Measurements from ENCODE around the gene GGT5.
"Not testable (repeated sequence)": the region's sequence is repeated elsewhere in the genome, so short reads cannot be mapped to it uniquely, and the experiment has no call there.

The GGT5 gene, protein sequence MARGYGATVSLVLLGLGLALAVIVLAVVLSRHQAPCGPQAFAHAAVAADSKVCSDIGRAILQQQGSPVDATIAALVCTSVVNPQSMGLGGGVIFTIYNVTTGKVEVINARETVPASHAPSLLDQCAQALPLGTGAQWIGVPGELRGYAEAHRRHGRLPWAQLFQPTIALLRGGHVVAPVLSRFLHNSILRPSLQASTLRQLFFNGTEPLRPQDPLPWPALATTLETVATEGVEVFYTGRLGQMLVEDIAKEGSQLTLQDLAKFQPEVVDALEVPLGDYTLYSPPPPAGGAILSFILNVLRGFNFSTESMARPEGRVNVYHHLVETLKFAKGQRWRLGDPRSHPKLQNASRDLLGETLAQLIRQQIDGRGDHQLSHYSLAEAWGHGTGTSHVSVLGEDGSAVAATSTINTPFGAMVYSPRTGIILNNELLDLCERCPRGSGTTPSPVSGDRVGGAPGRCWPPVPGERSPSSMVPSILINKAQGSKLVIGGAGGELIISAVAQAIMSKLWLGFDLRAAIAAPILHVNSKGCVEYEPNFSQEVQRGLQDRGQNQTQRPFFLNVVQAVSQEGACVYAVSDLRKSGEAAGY

DNA sequence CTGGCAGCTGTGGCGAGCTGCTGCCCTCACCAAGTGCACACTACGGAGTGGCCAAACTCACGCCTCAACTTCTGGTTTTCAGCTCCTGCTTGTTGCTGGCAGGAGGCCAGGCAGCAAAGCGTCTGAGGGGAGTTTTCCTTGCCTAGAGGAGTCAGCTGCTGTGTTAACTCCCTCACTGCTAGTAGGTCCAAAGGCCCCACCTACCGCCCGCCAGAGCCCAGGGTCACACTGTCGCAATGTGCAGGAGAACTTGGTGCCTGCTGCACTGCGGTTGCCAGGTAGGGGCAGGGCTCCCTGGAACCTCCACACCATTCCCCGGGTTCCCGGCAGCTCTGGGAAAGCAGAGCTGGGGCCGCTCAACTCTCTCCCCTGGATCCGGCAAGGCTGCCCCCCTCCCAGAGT is at the start of gene GGT5:
Gene GGT5 (minus strand): TSS at position 53 of the 402 bp plus-strand sequence. CDS start 357 bp downstream, outside the sequence.
- not testable (repeated sequence) for DNase-seq

DNA sequence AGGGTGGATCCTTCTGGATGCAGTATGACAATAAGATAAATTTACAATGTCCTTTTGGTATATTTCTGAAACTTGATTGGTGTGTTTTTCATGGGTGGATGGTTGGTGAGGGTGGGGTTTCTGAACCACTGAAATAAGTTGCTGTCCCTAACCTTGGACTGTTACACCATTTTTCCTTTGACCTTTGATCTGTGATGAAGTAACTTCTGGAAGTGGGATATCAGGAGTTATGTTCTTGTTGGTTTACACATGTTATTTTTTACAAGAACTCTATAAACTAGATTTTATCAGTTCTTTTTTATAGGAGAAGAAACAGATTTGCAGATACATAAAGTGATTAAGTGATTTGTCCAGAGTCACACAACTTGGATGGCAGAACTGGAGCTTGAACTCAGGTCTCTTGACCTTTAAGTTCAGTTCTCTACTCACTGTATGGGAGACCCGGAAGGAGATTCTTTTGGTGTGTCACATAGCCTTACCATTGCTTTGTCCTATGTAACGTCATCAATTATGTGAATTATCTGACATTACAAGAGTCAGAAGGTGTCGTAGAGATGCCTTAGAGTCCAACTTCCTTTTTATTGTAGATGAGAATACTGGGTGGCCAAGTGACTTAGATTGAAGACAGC is 47.4 kb upstream of the GGT5 start:
- not testable (repeated sequence) for DNase-seq

DNA sequence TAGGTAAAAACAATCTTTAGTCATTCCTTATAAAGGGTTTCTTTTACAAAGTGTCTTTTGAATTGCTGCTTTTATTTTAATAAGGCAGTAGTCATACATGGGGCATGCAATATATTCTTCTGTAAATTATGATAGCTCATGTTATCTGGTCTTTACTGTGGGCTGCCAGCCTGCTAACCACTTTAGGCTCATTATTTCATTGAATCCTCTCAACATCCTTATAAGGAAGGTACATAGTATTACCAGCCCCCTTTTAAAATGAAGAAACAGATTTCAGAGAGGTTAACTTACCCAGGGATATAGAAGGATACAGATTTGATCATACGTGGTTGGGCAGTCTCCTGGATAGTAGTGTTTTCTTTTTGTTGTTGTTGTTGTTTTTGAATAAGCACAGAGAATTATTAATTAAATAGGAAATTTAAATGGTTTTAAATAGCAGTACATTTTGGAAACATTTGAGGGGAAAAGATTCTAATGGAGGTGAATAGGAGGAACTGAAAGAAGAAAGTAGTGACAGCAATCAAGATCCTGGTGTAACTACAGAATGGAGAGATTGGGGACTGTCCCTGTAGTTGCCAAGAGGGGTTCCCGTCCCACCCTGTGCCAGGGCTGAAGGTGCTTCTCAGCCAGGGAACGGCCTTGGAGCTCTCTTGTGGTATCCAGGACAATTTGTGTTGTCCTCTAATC is 46.8 kb upstream of the GGT5 start:
- DNase-seq: no peak

DNA sequence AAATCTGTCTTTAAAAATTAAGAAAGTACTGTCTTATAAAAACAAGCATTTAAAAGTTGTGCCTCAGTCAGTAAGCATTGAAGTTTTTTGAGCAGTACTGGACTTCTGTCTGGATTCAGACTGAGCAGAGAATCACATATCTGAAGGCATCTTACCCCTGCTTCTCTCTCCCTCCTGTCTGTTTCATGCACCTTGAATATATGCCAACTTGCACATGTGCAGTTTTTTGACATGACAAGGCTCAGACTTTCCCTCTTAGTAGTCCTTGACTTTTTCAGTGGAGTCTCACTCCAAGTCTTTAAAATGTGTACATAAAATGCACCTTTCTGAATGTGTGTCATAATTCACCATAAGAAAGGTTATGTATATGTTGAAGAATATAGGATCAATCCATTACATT is 45.6 kb upstream of the GGT5 start:
- no peak for DNase-seq

DNA sequence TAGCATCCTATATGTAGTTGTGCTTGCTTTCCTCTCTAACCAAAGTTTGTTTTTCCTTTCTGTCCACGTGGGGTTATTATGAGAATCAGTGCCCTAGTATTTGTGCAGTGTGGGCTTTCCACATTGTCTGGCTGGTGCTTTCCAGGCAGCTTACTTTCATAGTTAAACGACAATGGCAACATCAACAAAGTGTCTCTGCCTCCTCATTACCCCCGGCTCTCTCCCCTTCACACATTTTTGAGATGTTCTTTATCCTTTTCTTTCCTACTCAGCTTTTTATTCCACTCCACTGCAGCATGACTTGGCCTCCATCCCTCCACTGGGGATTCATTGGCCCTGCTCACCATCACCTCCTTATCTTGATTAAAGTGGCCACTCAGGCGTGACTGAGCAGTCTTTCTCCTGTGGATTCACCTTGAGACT is 44.9 kb upstream of the GGT5 start:
- DNase-seq: no peak

DNA sequence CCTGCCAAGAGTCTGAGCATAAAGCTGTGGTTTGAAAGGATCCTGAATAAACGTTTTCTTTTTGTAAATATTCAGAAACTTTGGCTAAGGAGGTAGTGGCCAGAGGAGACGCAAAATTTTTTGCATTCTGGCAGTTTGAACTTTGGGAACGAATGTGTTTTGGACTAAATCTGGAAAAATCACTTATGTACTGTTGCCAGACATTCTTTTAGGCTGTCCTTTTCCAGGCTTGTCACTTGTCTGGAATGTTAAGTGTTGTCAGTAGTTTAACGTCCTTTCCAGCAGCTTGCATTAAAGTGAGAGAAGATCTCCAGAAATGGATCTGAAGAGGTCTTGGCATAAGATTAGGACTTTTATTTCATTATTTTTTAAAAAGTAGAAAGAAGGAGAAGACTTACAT is 44.2 kb upstream of the GGT5 start:
- peak; percentile 25 for DNase-seq

DNA sequence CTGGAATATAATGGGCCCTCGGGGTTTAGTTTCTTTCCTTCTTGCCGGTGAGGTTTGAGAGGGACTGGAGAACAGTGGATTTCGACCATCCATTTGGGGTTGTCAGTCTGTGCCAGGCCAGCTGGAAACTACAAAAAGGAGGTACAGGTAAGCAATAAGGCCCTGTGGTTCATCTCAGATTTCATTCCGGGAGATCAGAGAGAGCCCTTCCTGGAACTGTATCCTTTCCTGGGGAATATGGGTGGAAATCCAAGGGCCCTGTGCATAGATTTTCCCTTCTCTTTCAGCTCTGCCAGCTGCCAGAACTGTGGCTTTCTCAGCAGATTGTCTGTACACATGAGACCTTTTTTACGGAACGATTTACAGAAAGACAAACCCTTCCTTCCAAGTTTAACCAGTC is 42.9 kb upstream of the GGT5 start:
- DNase-seq: not testable (repeated sequence)

DNA sequence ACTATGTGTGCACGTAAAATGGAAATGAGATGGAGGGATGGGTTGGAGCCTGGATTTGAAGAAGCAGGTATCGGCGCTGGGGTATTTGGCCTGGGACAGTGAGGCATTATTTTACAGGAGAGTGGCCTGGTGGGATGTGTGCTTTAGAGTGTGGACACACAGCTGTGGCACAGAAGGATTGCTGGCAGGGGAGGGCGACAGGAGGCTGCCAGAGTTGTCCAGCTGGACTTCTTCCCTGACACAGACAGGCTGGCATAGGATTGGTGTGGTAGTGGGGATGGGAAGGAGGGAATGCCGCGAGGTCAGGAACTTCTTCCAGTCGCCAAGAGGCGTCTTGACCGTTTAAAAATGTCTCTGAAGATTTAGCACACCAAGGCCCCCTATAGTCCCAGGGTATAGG is 42.3 kb upstream of the GGT5 start:
- not testable (repeated sequence) for DNase-seq

DNA sequence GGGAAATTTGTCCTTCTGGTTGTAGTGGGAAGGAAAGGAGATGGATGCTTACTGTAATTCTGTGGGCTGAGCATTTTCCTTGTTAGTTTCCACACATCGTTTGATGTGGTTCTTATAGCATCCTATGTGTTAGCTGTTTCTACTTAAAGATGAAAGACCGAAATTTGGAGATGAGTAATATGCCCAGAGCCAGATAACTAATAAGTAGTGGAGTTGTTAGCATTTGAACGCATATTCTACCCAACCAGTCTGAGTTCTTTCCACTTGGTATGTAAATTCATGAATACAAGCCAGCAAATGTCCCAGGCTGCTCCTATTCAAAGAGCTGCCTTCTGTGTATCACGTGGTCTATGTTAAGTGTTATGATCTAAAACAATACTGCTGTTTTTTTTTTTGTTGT is 40.4 kb upstream of the GGT5 start:
- DNase-seq: no peak

DNA sequence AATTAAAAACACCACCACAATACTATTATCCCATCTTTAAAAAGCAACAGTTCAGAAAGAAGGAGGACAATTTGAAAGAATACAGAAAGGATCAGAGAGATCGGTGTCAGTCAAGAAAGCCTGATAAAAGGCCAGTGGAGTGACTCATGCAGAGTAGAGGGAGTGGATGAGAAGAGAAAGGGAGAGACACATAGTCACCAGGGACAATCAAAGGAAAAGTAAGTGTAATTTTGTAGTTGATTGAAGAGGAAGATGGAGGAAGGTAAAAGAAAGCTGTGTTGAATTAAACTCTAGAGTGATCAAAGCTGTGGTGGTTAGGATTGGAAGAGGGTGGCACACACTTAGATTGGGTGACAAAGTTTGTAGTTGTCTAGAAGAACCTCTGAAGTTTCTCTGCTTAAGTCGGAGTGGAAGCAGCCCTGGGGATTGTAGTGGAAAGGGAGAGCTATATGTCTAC is 39.9 kb upstream of the GGT5 start:
- no peak for DNase-seq

DNA sequence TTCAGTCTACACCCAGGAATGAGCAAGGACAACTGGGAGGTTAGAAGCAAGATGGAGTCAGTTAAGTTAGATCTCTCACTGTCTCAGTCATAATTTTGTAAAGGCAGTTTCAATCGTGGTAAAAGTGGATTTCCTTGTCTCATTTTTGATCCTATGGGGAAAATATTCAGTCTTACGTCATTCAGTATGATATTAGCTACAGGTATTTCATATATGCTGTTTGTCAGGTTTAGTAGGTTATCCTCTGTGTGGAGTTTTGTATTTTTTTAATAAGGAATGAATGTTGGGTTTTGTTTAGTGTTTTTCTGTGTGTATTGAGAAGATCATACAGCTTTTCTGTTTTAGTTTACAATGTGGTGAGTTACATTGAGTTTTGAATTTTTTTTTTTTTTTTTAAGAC is 37.5 kb upstream of the GGT5 start:
- DNase-seq: no peak

DNA sequence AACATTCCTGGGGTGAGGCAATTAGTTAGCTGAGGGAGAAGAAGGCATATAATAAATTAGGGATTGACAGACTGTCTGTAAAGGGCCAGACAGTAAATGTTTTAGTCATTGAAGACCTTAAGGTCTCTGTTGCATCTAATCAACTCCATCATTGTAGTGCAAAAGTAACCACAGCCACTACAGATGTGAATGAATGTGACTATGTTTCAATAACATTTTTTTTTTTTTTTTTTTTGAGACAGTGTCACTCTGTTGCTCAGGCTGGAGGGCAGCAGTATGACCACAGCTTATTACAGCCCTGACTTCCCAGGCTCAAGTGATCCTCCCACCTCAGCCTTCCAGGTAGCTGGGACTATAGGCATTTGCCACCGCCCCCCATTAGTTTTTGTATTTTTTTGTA is 35.5 kb upstream of the GGT5 start:
- DNase-seq: not testable (repeated sequence)

DNA sequence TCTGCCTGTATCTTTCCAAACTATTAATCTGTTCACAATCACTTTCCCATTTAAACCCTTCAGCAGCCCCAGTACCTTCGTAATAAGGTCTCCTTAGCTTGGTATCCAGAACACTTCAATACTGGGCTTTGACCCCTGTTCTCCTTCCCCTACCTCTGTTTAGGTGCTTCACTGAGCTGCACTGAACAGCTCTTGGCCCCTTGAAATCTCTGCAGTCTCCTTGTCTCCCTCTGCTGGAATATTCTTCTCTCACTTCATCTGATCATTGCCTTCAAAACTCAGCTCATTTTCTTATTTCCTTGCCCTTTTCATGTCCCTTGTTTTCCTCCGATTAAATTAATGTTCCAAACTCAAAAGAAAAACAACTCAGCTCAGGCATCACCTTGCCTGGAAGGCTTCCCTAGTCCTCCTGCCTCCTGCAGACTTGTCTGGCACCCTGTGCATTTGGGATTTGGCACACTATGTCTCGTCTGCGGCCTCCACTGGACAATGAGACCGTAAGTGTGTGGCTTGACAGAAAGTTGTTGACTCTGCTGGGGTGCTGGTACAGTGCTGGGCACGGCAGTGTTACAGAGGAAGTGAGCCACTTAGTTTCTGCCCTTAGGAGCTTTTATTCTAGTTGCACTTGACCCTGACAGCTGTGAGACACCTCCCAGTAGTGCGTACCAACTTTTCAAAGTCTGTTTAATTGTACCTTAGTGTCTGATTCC is 30.0 kb upstream of the GGT5 start:
- not testable (repeated sequence) for DNase-seq

DNA sequence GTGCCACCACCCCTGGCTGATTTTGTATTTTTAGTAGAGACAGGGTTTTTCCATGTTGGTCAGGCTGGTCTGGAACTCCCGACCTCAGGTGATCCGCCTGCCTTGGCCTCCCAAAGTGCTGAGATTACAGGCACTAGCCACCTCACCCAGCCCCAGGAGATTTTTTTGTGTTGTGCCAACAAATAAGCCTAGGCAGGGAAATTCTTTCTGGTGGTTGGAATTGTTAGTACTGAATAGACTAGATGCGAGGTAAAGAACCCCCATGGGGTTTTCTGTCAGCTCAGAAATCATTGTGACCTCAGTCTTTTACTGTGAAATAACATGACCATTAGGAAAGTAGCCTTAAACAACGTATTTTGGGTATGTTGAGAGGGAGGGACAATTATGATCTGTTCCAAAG is 29.0 kb upstream of the GGT5 start:
- DNase-seq: not testable (repeated sequence)

DNA sequence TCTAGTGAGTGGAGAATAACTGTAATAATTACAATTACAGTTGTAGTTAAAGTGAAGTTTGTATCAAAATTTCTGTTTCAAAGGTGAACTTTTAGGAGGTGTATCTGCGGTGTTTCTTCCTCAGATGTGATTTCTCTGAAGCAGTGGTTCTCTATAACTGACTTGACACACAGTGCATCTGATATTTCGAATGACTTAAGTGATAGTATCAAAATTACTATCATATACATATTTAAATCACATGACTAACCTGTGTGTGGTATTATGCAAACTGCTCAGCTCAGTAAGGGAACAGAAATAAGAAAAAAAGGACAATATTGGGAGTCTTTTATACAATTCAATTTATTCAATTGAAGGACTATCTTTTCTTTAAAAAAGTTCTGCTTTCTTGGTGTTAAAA is 28.1 kb upstream of the GGT5 start:
- DNase-seq: not testable (repeated sequence)

DNA sequence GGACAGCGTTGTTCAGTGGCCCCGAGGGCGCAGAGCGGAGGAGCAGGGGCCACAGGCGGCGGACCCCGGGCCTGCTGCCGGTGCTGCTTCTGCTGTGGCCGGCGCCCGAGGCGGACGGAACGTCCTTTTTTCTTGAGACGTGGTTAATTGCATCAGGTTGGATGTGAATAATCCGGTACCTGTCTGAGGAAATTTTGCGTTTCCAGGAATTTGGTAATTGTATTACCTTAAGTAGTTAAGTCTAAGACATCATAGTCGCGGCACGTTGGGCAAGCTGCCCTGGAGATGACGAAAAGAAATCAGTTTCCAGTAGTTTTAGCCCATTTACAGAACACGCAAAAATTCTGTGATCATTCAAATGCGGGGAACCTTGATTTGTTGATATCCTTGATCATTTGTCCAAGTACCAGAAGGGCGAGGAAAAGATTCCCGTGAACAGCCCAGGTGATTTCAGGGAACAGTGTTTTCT is 26.5 kb upstream of the GGT5 start:
- no peak for DNase-seq

DNA sequence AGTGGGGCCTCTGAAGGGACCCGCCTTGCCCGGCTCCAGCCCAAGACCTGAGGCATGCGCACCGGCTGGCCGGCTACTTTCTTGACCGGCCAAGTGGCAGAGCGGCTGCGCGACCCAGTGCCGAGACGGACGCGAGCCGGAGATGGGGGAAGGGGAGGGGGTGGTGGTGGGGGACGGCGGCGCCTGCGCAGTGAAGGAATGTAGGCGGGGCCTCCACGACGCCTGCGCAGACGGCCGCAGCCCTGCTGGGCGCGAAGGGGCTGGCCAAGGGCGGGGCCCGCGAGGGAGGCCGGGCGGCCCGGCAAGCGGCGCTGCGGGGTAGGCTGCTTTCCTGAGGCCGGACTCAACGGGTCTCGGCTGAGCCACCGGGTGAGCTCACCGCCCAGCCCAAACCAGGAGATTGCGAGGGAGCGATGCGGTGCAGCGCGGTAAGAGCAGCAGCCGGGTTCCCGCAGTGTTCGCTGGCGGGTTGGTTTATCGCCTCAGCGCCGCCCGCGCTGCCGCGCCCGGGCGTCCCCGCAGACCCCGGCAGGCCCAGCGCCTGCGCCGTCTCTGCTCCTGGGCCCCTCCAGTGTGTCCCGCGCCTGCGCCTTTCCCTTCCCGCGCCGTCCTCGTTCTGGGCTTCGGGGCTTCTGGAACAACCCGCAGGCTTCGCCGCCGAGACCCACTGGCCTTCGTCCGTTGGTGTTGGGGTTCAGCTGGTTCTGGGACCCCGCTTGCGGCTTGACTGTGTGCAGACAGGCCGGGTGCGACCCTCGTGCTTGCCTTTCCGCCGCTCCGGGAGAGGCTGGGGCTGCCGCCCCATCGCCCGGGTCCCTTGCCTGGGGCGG is 25.9 kb upstream of the GGT5 start, which contains the start of gene SPECC1L:
Gene SPECC1L (plus strand): TSS at position 276 of the 830 bp plus-strand sequence. CDS start 31,401 bp downstream, outside the sequence.
- peak; percentile 81 for DNase-seq

DNA sequence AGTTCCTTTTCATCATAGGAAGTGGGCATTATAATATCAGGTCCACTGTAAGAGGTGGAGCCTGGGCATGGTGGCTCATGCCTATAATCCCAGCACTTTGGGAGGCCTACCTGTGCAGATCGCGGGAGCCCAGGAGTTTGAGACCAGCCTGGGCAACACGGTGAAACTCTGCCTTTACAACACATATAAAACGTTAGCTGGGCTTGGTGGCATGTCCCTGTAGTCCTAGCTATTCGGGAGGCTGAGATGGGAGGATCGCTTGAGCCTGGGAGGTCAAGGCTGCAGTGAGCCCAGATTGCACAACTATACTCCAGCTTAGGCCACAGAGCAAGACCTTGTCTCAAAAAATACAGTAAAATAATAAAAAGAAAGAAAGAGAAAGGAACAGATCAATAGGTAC is 21.6 kb upstream of the GGT5 start:
- not testable (repeated sequence) for DNase-seq

DNA sequence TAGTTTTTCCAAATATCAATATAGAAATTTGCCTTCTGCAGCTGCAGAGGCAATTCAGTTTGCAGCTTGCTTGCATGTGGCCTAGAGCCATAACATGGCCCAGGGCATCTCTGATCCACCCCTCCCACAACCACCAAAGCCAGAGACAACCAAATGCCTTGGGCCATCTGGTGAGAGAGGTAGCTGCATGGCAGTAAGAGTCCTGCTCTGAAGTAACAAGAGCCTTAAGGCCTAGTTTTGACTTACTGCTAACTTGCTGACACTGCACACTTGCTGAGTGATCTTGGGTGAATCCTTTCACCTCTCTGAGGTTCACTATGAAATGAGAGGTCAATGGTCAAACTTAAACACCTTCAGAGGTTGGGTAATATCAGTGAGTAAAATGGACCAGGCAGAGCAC is 20.9 kb upstream of the GGT5 start:
- no peak for DNase-seq

DNA sequence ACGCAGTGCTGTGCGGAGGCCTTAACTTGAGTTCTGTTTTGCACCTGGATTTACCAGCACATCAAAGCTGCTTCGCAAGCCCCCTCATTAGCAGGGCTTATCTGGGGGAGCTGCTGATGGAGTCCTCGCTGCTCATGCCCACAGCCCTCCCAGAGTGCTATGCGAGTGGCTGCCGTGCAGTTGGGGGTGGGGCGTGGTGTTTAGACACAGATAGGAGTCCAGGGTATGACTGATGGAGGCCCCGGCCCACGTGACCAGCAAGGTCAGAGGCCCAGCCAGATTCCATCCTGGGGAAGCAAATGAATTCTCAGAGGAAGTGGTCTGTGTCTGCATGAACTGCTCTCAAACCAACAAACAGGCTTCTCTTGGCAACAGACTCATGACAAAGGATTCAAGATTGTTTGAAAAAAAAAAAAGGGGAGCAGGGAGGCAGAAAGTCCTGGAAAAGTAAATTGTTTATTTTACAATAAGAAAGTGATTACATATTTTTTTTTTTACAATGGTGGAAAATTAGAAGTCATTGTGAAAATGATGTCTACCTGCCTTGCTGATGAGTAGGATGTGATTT is 19.5 kb upstream of the GGT5 start:
- not testable (repeated sequence) for DNase-seq

DNA sequence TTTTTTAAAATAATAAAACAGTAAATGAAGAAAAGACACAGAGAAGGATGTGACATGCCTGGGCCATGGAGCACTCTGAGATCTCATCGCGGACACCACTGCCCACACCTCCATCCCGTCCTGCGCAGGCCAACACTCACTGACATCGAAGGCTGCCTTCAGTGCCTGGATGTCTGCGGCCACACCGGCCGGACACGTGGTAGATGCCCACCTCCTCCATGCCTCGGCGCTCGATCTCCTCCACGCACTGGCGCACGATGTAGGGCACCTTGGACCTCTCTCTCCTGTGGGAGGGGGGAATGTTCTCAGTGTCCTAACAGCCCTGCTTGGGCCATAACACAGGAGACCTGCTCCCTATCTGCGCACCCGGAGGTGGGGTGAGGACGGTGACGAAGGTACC is 18.6 kb upstream of the GGT5 start:
- DNase-seq: not testable (repeated sequence)
